Measurements from ENCODE around the gene PPFIBP2. TPM values are rescaled to one million over a fixed set of nuclear protein-coding genes. Genes with fewer than 3 reads are reported as not detected.
A peak's percentile ranks its signal among the peaks of the same experiment; 100 is the strongest.

Gene PPFIBP2
- total RNA-seq, 1 donor from 2014 or later = 112 TPM

- intact Hi-C loops (cut with micrococcal nuclease) = no loop called here
- Mint-ChIP-seq H3K27ac (no peak overlapping the region), H3K4me3 (no peak overlapping the region), H3K27me3 (no peaks in the 10 kb centered on the region), H3K9me3 (no peaks in the 10 kb centered on the region), H3K4me1 (peaks cover 42% of the 10 kb centered on the region), H3K36me3 (ENCODE audit: low read depth) (no peaks in the 10 kb centered on the region)
- no peak for TF ChIP-seq CTCF (IDR thresholded peaks at IDR 0.05)
- ChIA-PET POLR2A (interaction anchor here (2.6 kb wide), 1 partner anchor 10 kb away, joined by 28 read pairs; the partner anchor contains the start of gene PPFIBP2), CTCF (interaction anchor here (1.2 kb wide), 1 partner anchor 10 kb away, joined by 3 read pairs; no protein-coding TSS in a partner anchor)
- DNase-seq (no peak), ATAC-seq (ENCODE audit: low read depth) (no peak)
Measured at GRCh38 chr11:7501894-7502293, 11.9 kb upstream of the PPFIBP2 start.

GRCh38 chr11:7506243-7506642 is 7.6 kb upstream of the PPFIBP2 start:
- Mint-ChIP-seq H3K4me3 (no peak overlapping the region), H3K9me3 (no peaks in the 10 kb centered on the region), H3K36me3 (ENCODE audit: low read depth) (no peaks in the 10 kb centered on the region), H3K27ac (peak overlapping the region; percentile 65), H3K4me1 (peaks cover 34% of the 10 kb centered on the region), H3K27me3 (no peaks in the 10 kb centered on the region)
- intact Hi-C loops (cut with micrococcal nuclease) = loop anchor here (1.0 kb wide), 1 partner anchor 8 kb away; no protein-coding TSS in a partner anchor
- POLR2A ChIA-PET = interaction anchor here (1.2 to 1.4 kb wide), 3 partner anchors 10 to 32 kb away, joined by 3 to 7 read pairs (median 5); no protein-coding TSS in a partner anchor
- CTCF ChIA-PET = interaction anchor here (1.0 to 1.7 kb wide), 2 partner anchors 15 to 183 kb away, joined by 3 to 4 read pairs; no protein-coding TSS in a partner anchor
- peak; percentile 60 for ATAC-seq (ENCODE audit: low read depth)
- DNase-seq = no peak
- TF ChIP-seq CTCF (IDR thresholded peaks at IDR 0.05) = no peak

GRCh38 chr11:7508087-7508486 is 5.7 kb upstream of the PPFIBP2 start:
- Mint-ChIP-seq H3K4me3 (no peak overlapping the region), H3K36me3 (ENCODE audit: low read depth) (peaks cover under 1% of the 10 kb centered on the region), H3K4me1 (peaks cover 53% of the 10 kb centered on the region), H3K27ac (no peak overlapping the region), H3K27me3 (no peaks in the 10 kb centered on the region), H3K9me3 (no peaks in the 10 kb centered on the region)
- ATAC-seq (ENCODE audit: low read depth) (no peak), DNase-seq (no peak)
- CTCF ChIA-PET = interaction anchor here (1.5 kb wide), 1 partner anchor 60 kb away, joined by 3 read pairs; no protein-coding TSS in a partner anchor
- intact Hi-C loops (cut with micrococcal nuclease) = no loop called here
- POLR2A ChIA-PET = interaction anchor here (0.9 to 1.1 kb wide), 2 partner anchors 12 kb away, joined by 3 read pairs; no protein-coding TSS in a partner anchor
- no peak for TF ChIP-seq CTCF (IDR thresholded peaks at IDR 0.05)

GRCh38 chr11:7509966-7510365 is 3.8 kb upstream of the PPFIBP2 start:
- Mint-ChIP-seq H3K9me3 (no peaks in the 10 kb centered on the region), H3K36me3 (ENCODE audit: low read depth) (peaks cover 4% of the 10 kb centered on the region), H3K27me3 (no peaks in the 10 kb centered on the region), H3K4me1 (peaks cover 61% of the 10 kb centered on the region), H3K27ac (no peak overlapping the region), H3K4me3 (no peak overlapping the region)
- DNase-seq (no peak), ATAC-seq (ENCODE audit: low read depth) (no peak)
- ChIA-PET CTCF (interaction anchor here (1.3 kb wide), 1 partner anchor 147 kb away, joined by 4 read pairs; no protein-coding TSS in a partner anchor), POLR2A (interaction anchor here (4.5 to 5.4 kb wide), 3 partner anchors 9 to 13 kb away, joined by 28 to 91 read pairs (median 66); no protein-coding TSS in a partner anchor)
- TF ChIP-seq CTCF (IDR thresholded peaks at IDR 0.05) = no peak
- intact Hi-C loops (cut with micrococcal nuclease) = loop anchor here (5.0 to 10.0 kb wide), 7 partner anchors 97 to 1885 kb away; partner anchors contain the start of genes EIF3F, OR2D3, TAF10 and TRIM3

- peak overlapping the region; percentile 97 for H3K27ac Mint-ChIP-seq
Measured at GRCh38 chr11:7511401-7511800, 2.4 kb upstream of the PPFIBP2 start.

More at GRCh38 chr11:7511401-7511800, 2.4 kb upstream of the PPFIBP2 start:
- Mint-ChIP-seq H3K27me3 (no peaks in the 10 kb centered on the region), H3K9me3 (no peaks in the 10 kb centered on the region), H3K4me3 (peak overlapping the region; percentile 58), H3K4me1 (peaks cover 53% of the 10 kb centered on the region), H3K36me3 (ENCODE audit: low read depth) (peaks cover 4% of the 10 kb centered on the region)
- intact Hi-C loops (cut with micrococcal nuclease) = loop anchor here (5.0 to 10.0 kb wide), 7 partner anchors 96 to 1887 kb away; partner anchors contain the start of genes EIF3F, OR2D3, TAF10 and TRIM3
- no peak for TF ChIP-seq CTCF (IDR thresholded peaks at IDR 0.05)
- ATAC-seq (ENCODE audit: low read depth) (no peak), DNase-seq (no peak)
- CTCF ChIA-PET = interaction anchor here (1.0 to 2.5 kb wide), 4 partner anchors 9 to 146 kb away, joined by 3 to 20 read pairs (median 4); no protein-coding TSS in a partner anchor
- POLR2A ChIA-PET = interaction anchor here (1.1 to 5.4 kb wide), 6 partner anchors 10 to 38 kb away, joined by 3 to 91 read pairs (median 22); no protein-coding TSS in a partner anchor

Data from activated B cell treated with CpG ODN at 0.5 μM for 24 hours (primary cell).